Mesenchymal stem cell (in vitro differentiated cells and primary cell): ENCODE measurements around the gene SEMA4A.
A peak's percentile ranks its signal among the peaks of the same experiment; 100 is the strongest.

ENCODE experiments used
- DNase-seq: peaks from one replicate; pipeline ENCODE4 v3.0.0-alpha.2; 2013
- H2AFZ ChIP-seq: one replicate; pipeline ENCODE4 v1.6.1; 2013; ENCODE audit warnings: low read depth, mild to moderate bottlenecking, control low read depth, inconsistent platforms, low read length, moderate library complexity
- H2AK5ac ChIP-seq: 2 replicates; pipeline ENCODE4 v1.6.1; 2013; ENCODE audit warnings: low read length, moderate library complexity, mild to moderate bottlenecking, inconsistent platforms; ENCODE audit not compliant: severe bottlenecking
- H2BK120ac ChIP-seq: one replicate; pipeline ENCODE4 v1.6.1; 2013; ENCODE audit warnings: low read depth, mild to moderate bottlenecking, inconsistent platforms, low read length, moderate library complexity
- H2BK12ac ChIP-seq, 2 experiments: one replicate each; pipeline ENCODE4 v1.6.1; 2013; ENCODE audit warnings: inconsistent platforms in 2 of 2, low read length in 2 of 2, mild to moderate bottlenecking in 2 of 2, moderate library complexity in 2 of 2, control low read depth in 1 of 2
- H2BK15ac ChIP-seq: one replicate; pipeline ENCODE4 v1.6.1; 2013; ENCODE audit warnings: mild to moderate bottlenecking, low read depth, inconsistent platforms; ENCODE audit not compliant: poor library complexity, severe bottlenecking
- H2BK5ac ChIP-seq: 2 replicates; pipeline ENCODE4 v1.6.1; 2013; ENCODE audit warnings: low read depth, mild to moderate bottlenecking, low read length, control low read depth, inconsistent platforms; ENCODE audit not compliant: poor library complexity, severe bottlenecking
- H3K14ac ChIP-seq, 2 experiments: one replicate each; pipeline ENCODE4 v1.6.1; 2013; ENCODE audit warnings: inconsistent platforms in 2 of 2, low read length in 2 of 2, control low read depth in 1 of 2, mild to moderate bottlenecking in 1 of 2, moderate library complexity in 1 of 2
- H3K18ac ChIP-seq, 2 experiments: one replicate each; pipeline ENCODE4 v1.6.1; 2013; ENCODE audit warnings: inconsistent platforms in 2 of 2, low read length in 2 of 2, control low read depth in 1 of 2, low read depth in 1 of 2, mild to moderate bottlenecking in 1 of 2
- H3K23ac ChIP-seq, 2 experiments: one replicate each; pipeline ENCODE4 v1.6.1; 2013; ENCODE audit warnings: inconsistent platforms in 2 of 2, low read length in 2 of 2, mild to moderate bottlenecking in 2 of 2, moderate library complexity in 2 of 2, control low read depth in 1 of 2
- H3K27ac ChIP-seq: 2 replicates; pipeline ENCODE4 v1.5.1; 2013; ENCODE audit warnings: mild to moderate bottlenecking, moderate library complexity, low read length, control low read depth, inconsistent platforms; ENCODE audit not compliant: poor library complexity, severe bottlenecking
- H3K27me3 ChIP-seq, 2 experiments: 2 replicates each; pipeline versions ENCODE4 v1.6.1 to v1.7.0; 2013; ENCODE audit warnings: low read length in 2 of 2, mild to moderate bottlenecking in 2 of 2, moderate library complexity in 2 of 2, control low read depth in 1 of 2, inconsistent platforms in 1 of 2; ENCODE audit not compliant: control insufficient read depth in 1 of 2, insufficient read depth in 1 of 2
- H3K36me3 ChIP-seq, 2 experiments: 2 replicates each; pipeline versions ENCODE4 v1.6.1 to v1.7.0; 2013; ENCODE audit warnings: low read length in 2 of 2, control low read depth in 1 of 2, inconsistent platforms in 1 of 2, low read depth in 1 of 2, mild to moderate bottlenecking in 1 of 2; ENCODE audit not compliant: insufficient read depth in 2 of 2, control insufficient read depth in 1 of 2
- H3K4ac ChIP-seq, 2 experiments: one replicate each; pipeline ENCODE4 v1.6.1; 2013; ENCODE audit warnings: inconsistent platforms in 2 of 2, low read length in 2 of 2, mild to moderate bottlenecking in 2 of 2, moderate library complexity in 2 of 2, control low read depth in 1 of 2, low read depth in 1 of 2
- H3K4me1 ChIP-seq: 2 replicates; pipeline ENCODE4 v1.6.1; 2013; ENCODE audit warnings: low read depth, low read length, control low read depth; ENCODE audit not compliant: control insufficient read depth, insufficient read depth
- H3K4me2 ChIP-seq: 2 replicates; pipeline ENCODE4 v1.6.1; 2013; ENCODE audit warnings: low read length, mild to moderate bottlenecking, inconsistent platforms; ENCODE audit not compliant: poor library complexity, severe bottlenecking
- H3K4me3 ChIP-seq, 2 experiments: 2 replicates each; pipeline versions ENCODE4 v1.5.1 to v1.7.0; 2013; ENCODE audit warnings: low read length in 2 of 2, mild to moderate bottlenecking in 2 of 2, control low read depth in 1 of 2, low read depth in 1 of 2; ENCODE audit not compliant: insufficient read depth in 1 of 2
- H3K79me1 ChIP-seq: replicated peaks from 2 replicates; pipeline ENCODE4 v1.6.1; 2013; ENCODE audit warnings: mild to moderate bottlenecking, control low read depth, low read length, inconsistent platforms; ENCODE audit not compliant: poor library complexity, severe bottlenecking
- H3K9ac ChIP-seq: 2 replicates; pipeline ENCODE4 v1.7.0; 2013; ENCODE audit warnings: mild to moderate bottlenecking, low read length, moderate library complexity
- H3K9me3 ChIP-seq: 2 replicates; pipeline ENCODE4 v1.7.0; 2013; ENCODE audit warnings: mild to moderate bottlenecking, low read length; ENCODE audit not compliant: control insufficient read depth
- H4K8ac ChIP-seq: one replicate; pipeline ENCODE4 v1.6.1; 2013; ENCODE audit warnings: inconsistent platforms, mild to moderate bottlenecking, low read length, moderate library complexity
- H4K91ac ChIP-seq: one replicate; pipeline ENCODE4 v1.6.1; 2013; ENCODE audit warnings: mild to moderate bottlenecking, low read length, inconsistent platforms
- WGBS: methylation state at CpG from one replicate; pipeline ENCODE4 v1.1.7; 2013; ENCODE audit warnings: mixed read lengths; 5-methylcytosine and 5-hydroxymethylcytosine counted together

Gene SEMA4A

GRCh38 chr1:156111355-156111962 is 41.9 kb upstream of the SEMA4A start:
- Histone ChIP-seq H2BK15ac (no peak overlapping the region), H3K4me1 (peaks cover 29% of the 10 kb centered on the region), H3K4me3 (no peak overlapping the region), H3K79me1 (peaks cover 9% of the 10 kb centered on the region), H3K23ac (no peak overlapping the region), H3K9ac (peak overlapping the region; percentile 40), H3K27ac (no peak overlapping the region), H2AK5ac (no peak overlapping the region), H3K27me3 (no peaks in the 10 kb centered on the region), H3K18ac (no peak overlapping the region), H2BK12ac (no peak overlapping the region), H3K36me3 (no peaks in the 10 kb centered on the region), H3K4me2 (no peak overlapping the region), H3K9me3 (no peaks in the 10 kb centered on the region), H2BK120ac (no peak overlapping the region), H3K4ac (no peak overlapping the region), H4K91ac (no peak overlapping the region), H2BK5ac (no peak overlapping the region), H4K8ac (no peak overlapping the region), H2AFZ (no peak overlapping the region), H3K14ac (no peak overlapping the region)
- no peak for DNase-seq
- WGBS, result 90% methylated on average over 4 of the region's 4 CpGs

- Histone ChIP-seq H3K36me3 (peaks cover 0 to 6% of the 10 kb centered on the region in 2 experiments), H3K4ac (peak overlapping the region; percentile 20 to 47), H2BK15ac (peak overlapping the region; percentile 68), H4K8ac (peak overlapping the region; percentile 39), H3K4me3 (no peak overlapping the region), H3K27ac (no peak overlapping the region), H2AFZ (no peak overlapping the region), H3K4me2 (no peak overlapping the region), H3K9ac (peak overlapping the region; percentile 40), H3K18ac (peak overlapping the region in 1 of 2 experiments; percentile 76), H3K9me3 (no peaks in the 10 kb centered on the region), H2BK5ac (no peak overlapping the region), H3K4me1 (peaks cover 27% of the 10 kb centered on the region), H4K91ac (peak overlapping the region; percentile 84), H3K14ac (no peak overlapping the region), H3K79me1 (peaks cover 8% of the 10 kb centered on the region), H3K27me3 (no peaks in the 10 kb centered on the region), H2BK12ac (peak overlapping the region; percentile 86 to 89), H2AK5ac (peak overlapping the region; percentile 69), H2BK120ac (no peak overlapping the region), H3K23ac (peak overlapping the region in 1 of 2 experiments; percentile 63)
- no peak for DNase-seq
- 93% methylated on average over 7 of the region's 10 CpGs for WGBS
Observed at GRCh38 chr1:156112276-156113137, 40.9 kb upstream of the SEMA4A start.

- no peak overlapping the region for H3K23ac ChIP-seq
- H3K4me3 ChIP-seq, result peak overlapping the region in 1 of 2 experiments; percentile 89
- H3K18ac ChIP-seq, result peak overlapping the region; percentile 61 to 67
- no peak overlapping the region for H2AFZ ChIP-seq
- DNase-seq, result no peak
- peaks cover 7% of the 10 kb centered on the region for H3K79me1 ChIP-seq
- H3K4me1 ChIP-seq, result peaks cover 30% of the 10 kb centered on the region
- H2BK15ac ChIP-seq, result peak overlapping the region; percentile 73
- H3K27me3 ChIP-seq, result no peaks in the 10 kb centered on the region
- peak overlapping the region; percentile 67 for H2BK120ac ChIP-seq
- H3K9me3 ChIP-seq, result no peaks in the 10 kb centered on the region
- peak overlapping the region in 1 of 2 experiments; percentile 48 for H3K4ac ChIP-seq
- peaks cover 0 to 15% of the 10 kb centered on the region in 2 experiments for H3K36me3 ChIP-seq
- H3K14ac ChIP-seq, result no peak overlapping the region
- peak overlapping the region; percentile 3 to 16 for H2BK12ac ChIP-seq
- no peak overlapping the region for H3K4me2 ChIP-seq
- no peak overlapping the region for H4K91ac ChIP-seq
- H2AK5ac ChIP-seq, result peak overlapping the region; percentile 41
- WGBS, result 56% methylated on average over 3 of the region's 4 CpGs
- H2BK5ac ChIP-seq, result no peak overlapping the region
- H3K27ac ChIP-seq, result peak overlapping the region; percentile 50
- peak overlapping the region; percentile 66 for H4K8ac ChIP-seq
- peak overlapping the region; percentile 99 for H3K9ac ChIP-seq
Observed at GRCh38 chr1:156113282-156113950, 40.0 kb upstream of the SEMA4A start.
